Measurements from ENCODE around the gene CDAN1. TPM values are rescaled to one million over a fixed set of nuclear protein-coding genes. Genes with fewer than 3 reads are reported as not detected.

The CDAN1 gene
- total RNA-seq, 1 donor from 2014 or later = 41.0 TPM

DNA sequence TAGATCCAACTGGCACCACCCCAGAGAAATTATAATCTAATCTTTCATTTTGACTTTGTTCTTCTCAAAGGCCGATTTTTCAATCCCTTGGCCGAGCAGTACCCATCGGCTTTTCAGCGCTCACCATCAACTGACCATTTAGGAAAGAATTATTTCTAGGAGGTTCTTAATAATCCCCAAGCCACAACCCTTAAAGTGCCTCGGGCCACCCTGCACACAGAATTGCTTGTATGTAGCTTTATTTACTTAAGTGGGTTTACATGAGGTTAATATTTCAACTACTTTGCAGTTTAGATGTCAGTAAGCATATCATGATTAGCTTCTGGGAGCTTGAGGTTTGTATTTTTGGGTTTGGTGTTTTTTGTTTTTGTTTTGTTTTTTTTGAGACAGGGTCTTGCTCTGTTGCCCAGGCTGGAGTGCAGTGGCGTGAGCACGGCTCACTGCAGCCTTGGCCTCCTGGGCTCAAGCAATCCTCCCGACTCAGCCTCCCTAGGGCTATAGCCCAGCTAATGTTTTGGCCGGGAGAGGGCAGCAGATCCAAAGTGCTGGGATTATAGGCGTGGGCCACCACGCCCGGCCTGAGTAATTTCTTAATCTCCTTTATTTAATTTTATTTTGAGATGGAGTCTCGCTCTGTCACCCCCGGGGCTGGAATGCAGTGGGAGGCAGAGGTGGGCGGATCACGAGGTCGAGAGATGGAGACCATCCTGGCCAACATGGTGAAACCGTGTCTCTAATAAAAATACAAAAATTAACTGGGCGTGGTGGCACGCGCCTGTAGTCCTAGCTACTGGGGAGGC lies 801 bp upstream of the CDAN1 start:
- Mint-ChIP-seq H3K27me3 (ENCODE audit: low read depth) (no peaks in the 10 kb centered on the region), H3K27ac (ENCODE audit: unreplicated experiment) (peak overlapping the region; percentile 81), H3K9me3 (no peaks in the 10 kb centered on the region), H3K4me1 (peaks cover 21% of the 10 kb centered on the region), H3K4me3 (peak overlapping the region; percentile 86), H3K36me3 (ENCODE audit: low read depth) (peaks cover 2% of the 10 kb centered on the region)
- TF ChIP-seq, protein P1, sequence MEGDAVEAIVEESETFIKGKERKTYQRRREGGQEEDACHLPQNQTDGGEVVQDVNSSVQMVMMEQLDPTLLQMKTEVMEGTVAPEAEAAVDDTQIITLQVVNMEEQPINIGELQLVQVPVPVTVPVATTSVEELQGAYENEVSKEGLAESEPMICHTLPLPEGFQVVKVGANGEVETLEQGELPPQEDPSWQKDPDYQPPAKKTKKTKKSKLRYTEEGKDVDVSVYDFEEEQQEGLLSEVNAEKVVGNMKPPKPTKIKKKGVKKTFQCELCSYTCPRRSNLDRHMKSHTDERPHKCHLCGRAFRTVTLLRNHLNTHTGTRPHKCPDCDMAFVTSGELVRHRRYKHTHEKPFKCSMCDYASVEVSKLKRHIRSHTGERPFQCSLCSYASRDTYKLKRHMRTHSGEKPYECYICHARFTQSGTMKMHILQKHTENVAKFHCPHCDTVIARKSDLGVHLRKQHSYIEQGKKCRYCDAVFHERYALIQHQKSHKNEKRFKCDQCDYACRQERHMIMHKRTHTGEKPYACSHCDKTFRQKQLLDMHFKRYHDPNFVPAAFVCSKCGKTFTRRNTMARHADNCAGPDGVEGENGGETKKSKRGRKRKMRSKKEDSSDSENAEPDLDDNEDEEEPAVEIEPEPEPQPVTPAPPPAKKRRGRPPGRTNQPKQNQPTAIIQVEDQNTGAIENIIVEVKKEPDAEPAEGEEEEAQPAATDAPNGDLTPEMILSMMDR (conservative IDR thresholded peaks at IDR 0.05) = no peak
- DNase-seq (ENCODE audit: low read depth, low spot score) = no peak

DNA sequence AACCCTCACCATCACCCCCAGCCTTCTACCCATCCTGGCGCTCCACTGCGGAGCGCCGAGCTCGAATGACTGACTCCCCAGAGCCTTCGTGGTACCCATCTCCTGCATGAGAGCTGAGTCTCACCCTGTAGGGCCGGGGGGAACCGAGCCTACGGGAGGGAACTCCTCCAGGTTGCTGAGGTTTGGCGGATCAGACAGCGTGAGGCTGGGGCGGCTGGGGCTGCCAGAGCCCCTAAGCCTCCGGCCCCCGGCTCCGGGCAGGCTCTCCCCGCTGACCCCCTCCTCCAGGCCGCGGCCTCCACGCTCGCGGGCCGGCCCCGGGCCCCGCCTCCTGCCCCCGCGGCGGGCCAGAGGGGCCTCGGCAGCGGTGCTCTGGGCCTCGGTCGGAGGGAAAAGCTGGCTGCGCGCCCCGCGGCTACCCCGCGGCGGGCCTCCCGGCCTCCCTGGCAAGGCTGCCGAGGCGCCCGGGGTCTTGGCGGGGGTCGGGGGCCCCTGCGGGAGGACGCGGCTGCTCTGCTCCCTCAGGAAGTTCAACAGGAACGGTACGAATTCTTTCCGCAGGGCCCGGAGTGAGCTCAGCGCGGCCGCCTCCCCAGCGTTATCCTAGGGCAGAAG lies 643 bp downstream of the CDAN1 start:
- Mint-ChIP-seq H3K4me1 (peaks cover 24% of the 10 kb centered on the region), H3K9me3 (no peaks in the 10 kb centered on the region), H3K27ac (ENCODE audit: unreplicated experiment) (peak overlapping the region; percentile 75), H3K36me3 (ENCODE audit: low read depth) (peaks cover 5% of the 10 kb centered on the region), H3K27me3 (ENCODE audit: low read depth) (no peaks in the 10 kb centered on the region), H3K4me3 (peak overlapping the region; percentile 87)
- TF ChIP-seq, protein P1 (conservative IDR thresholded peaks at IDR 0.05) = no peak
- peak; percentile 20 for DNase-seq (ENCODE audit: low read depth, low spot score)

DNA sequence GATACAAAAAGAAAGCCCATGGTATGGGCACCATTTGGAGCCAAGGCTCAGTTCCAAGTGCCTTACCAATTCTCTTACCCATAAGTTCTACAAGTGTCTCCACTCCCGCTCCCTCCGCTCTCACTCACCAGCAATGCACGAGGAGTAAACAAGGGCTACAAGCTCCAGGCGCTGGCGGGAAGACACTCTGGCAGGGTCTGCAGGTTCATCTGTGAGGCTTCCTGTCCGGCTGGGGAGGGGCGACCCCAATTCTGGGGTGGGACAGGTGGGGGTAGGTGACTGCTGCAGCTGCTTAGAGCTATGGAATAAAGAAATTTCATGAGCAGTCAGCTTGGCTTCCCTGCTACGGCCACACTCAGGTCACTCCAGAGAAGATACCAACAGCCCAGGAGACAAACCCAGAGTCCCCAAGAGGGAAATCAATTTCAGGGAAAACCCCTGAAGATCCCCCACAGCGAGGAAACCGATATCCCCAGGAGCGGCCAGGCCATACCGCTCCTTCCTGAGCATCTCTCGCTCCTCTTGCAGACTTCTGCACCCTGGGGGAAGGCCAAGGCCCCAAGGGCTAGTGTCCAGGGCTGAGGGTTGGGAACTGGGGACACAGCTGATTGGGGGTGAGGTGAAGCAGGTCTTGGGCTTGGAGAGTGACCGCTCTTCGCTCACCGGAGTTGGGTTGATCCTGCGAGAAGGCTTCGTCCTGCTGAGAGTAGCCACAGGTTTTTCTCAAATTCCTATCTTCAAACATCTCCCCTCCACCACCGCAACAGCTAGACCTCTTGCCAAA lies 1.4 kb downstream of the CDAN1 start:
- Mint-ChIP-seq H3K9me3 (no peaks in the 10 kb centered on the region), H3K4me1 (peaks cover 24% of the 10 kb centered on the region), H3K4me3 (peak overlapping the region; percentile 87), H3K27me3 (ENCODE audit: low read depth) (no peaks in the 10 kb centered on the region), H3K36me3 (ENCODE audit: low read depth) (peaks cover 9% of the 10 kb centered on the region), H3K27ac (ENCODE audit: unreplicated experiment) (peak overlapping the region; percentile 75)
- DNase-seq (ENCODE audit: low read depth, low spot score) = no peak
- TF ChIP-seq, protein P1 (conservative IDR thresholded peaks at IDR 0.05) = no peak

DNA sequence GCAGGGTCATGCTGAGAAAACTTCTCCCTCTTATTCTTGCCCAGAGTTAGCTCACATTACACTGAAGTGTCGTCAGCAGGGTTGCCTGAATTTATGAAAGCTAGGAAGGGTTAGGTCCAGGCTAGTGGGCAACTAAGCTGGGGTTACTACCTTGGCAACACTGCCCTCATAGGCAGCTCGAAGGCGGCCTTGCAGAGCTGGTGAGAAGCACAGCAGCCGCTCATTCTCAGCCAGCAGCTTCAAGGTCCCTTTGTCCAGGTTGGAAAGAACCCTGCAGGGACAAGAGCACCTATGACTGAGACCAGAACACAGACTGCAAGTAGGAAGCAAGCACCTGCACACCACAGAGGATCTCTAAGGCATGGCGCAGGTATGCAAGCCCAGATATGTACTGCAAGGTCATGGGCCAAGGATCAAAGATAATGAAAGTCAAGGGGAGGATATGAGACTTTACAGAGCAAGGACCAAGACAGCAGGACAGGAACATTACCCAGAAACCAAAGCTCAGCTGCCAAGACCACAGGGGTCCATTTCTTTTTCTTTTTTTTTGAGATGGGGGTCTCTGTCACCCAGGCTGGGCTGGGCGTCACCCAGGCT lies 2.8 kb downstream of the CDAN1 start:
- no peak overlapping the region for H3K27ac Mint-ChIP-seq (ENCODE audit: unreplicated experiment)
- peak overlapping the region; percentile 76 for H3K4me3 Mint-ChIP-seq
- TF ChIP-seq, protein P1 (conservative IDR thresholded peaks at IDR 0.05) = no peak
- peaks cover 24% of the 10 kb centered on the region for H3K4me1 Mint-ChIP-seq
- peaks cover 9% of the 10 kb centered on the region for H3K36me3 Mint-ChIP-seq (ENCODE audit: low read depth)
- H3K27me3 Mint-ChIP-seq (ENCODE audit: low read depth) = no peaks in the 10 kb centered on the region
- H3K9me3 Mint-ChIP-seq = no peaks in the 10 kb centered on the region
- DNase-seq (ENCODE audit: low read depth, low spot score) = no peak

DNA sequence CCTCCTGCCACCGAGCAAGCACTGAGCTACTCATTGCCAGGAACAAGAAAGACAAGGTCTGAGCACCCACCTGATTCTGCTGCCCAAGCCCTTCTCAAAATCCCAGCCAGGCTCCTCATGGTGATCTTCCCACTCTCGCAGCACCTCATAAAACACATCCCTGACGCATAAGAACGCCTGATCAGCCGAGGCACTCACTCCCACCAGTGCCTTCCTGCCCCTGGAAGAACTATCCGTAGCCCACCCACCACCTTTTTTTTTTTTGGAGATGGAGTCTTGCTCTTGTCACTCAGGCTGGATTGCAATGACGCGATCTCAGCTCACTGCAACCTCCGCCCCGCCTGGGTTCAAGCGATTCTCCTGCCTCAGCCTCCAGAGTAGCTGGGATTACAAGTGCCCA lies 3.9 kb downstream of the CDAN1 start:
- peaks cover 12% of the 10 kb centered on the region for H3K36me3 Mint-ChIP-seq (ENCODE audit: low read depth)
- TF ChIP-seq, protein P1 (conservative IDR thresholded peaks at IDR 0.05) = no peak
- H3K9me3 Mint-ChIP-seq = no peaks in the 10 kb centered on the region
- H3K27me3 Mint-ChIP-seq (ENCODE audit: low read depth) = no peaks in the 10 kb centered on the region
- H3K4me1 Mint-ChIP-seq = peaks cover 29% of the 10 kb centered on the region
- no peak overlapping the region for H3K27ac Mint-ChIP-seq (ENCODE audit: unreplicated experiment)
- H3K4me3 Mint-ChIP-seq = peak overlapping the region; percentile 76
- DNase-seq (ENCODE audit: low read depth, low spot score) = no peak
